GM23338 (cell line): ENCODE data around the gene ADSL. TPM values are rescaled to one million over a fixed set of nuclear protein-coding genes. Genes with fewer than 3 reads are reported as not detected.

Experiments
- ATAC-seq: fragments of 200-7000 bp; cut with Tn5 transposase; 3 replicates; pipeline ENCODE4 v1.9.1; 2020
- DNase-seq: peaks from one replicate; pipeline ENCODE4 v3.0.0-alpha.2; 2015; ENCODE audit warnings: low spot score
- H2AFZ ChIP-seq: fragments of 200-600 bp; sonication (generic); 2 replicates; pipeline ENCODE4 v1.8.0; 2016; ENCODE audit warnings: antibody characterized with exemption, mild to moderate bottlenecking, moderate library complexity
- H3F3A ChIP-seq: fragments of 200-600 bp; sonication (generic); replicated peaks from 2 replicates; pipeline ENCODE4 v1.8.0; 2017; ENCODE audit warnings: antibody characterized with exemption, mixed run types, low read depth
- H3K27ac ChIP-seq: fragments of 200-600 bp; sonication (generic); 2 replicates; pipeline ENCODE4 v1.6.1; 2016; ENCODE audit warnings: low read depth
- H3K27me3 ChIP-seq: fragments of 200-600 bp; sonication (generic); 2 replicates; pipeline ENCODE4 v1.8.0; 2016; ENCODE audit warnings: mild to moderate bottlenecking, mixed run types, moderate library complexity; ENCODE audit not compliant: insufficient read depth
- H3K36me3 ChIP-seq: fragments of 200-600 bp; sonication (generic); 2 replicates; pipeline ENCODE4 v1.8.0; 2016; ENCODE audit warnings: mild to moderate bottlenecking; ENCODE audit not compliant: insufficient read depth
- H3K4me1 ChIP-seq: fragments of 200-600 bp; sonication (generic); 2 replicates; pipeline ENCODE4 v1.8.0; 2016; ENCODE audit warnings: mild to moderate bottlenecking, moderate library complexity; ENCODE audit not compliant: insufficient read depth
- H3K4me2 ChIP-seq: fragments of 200-600 bp; sonication (generic); 2 replicates; pipeline ENCODE4 v1.7.1; 2017; ENCODE audit warnings: mixed run types
- H3K4me3 ChIP-seq: fragments of 200-600 bp; sonication (generic); 2 replicates; pipeline ENCODE4 v1.6.1; 2016; ENCODE audit warnings: mixed run types
- H3K79me2 ChIP-seq: fragments of 200-600 bp; sonication (generic); replicated peaks from 2 replicates; pipeline ENCODE4 v1.8.0; 2017; ENCODE audit warnings: mild to moderate bottlenecking; ENCODE audit not compliant: insufficient read depth
- H3K9me2 ChIP-seq: fragments of 200-600 bp; sonication (generic); 2 replicates; pipeline ENCODE4 v1.8.0; 2017; ENCODE audit not compliant: insufficient read depth
- H4K20me1 ChIP-seq: fragments of 200-600 bp; sonication (generic); replicated peaks from 2 replicates; pipeline ENCODE4 v1.8.0; 2017; ENCODE audit warnings: mild to moderate bottlenecking; ENCODE audit not compliant: insufficient read depth
- H3K27ac Mint-ChIP-seq: 2 replicates; pipeline ENCODE4 v1.8.0; 2020; ENCODE audit warnings: inconsistent platforms, mild to moderate bottlenecking, moderate library complexity, mixed read lengths
- H3K27me3 Mint-ChIP-seq: 3 replicates; pipeline ENCODE4 v1.8.0; 2022; ENCODE audit warnings: low read depth, mild to moderate bottlenecking, moderate library complexity, mixed read lengths, inconsistent platforms; ENCODE audit not compliant: insufficient read depth, poor library complexity
- H3K36me3 Mint-ChIP-seq: 3 replicates; pipeline ENCODE4 v1.8.0; 2021; ENCODE audit warnings: low read depth, mild to moderate bottlenecking, inconsistent platforms, moderate library complexity, mixed read lengths
- H3K4me1 Mint-ChIP-seq: 3 replicates; pipeline ENCODE4 v1.8.0; 2020; ENCODE audit warnings: mild to moderate bottlenecking, inconsistent platforms, mixed read lengths
- H3K4me3 Mint-ChIP-seq: 3 replicates; pipeline ENCODE4 v1.8.0; 2021; ENCODE audit warnings: moderate library complexity, mild to moderate bottlenecking, inconsistent platforms, mixed read lengths
- H3K9me3 Mint-ChIP-seq: 3 replicates; pipeline ENCODE4 v1.8.0; 2020; ENCODE audit warnings: moderate library complexity, mild to moderate bottlenecking, inconsistent platforms, mixed read lengths
- CREB1 ChIP-seq: fragments of 250-450 bp; sonication (Bioruptor Pico); IDR thresholded peaks from 2 replicates; pipeline ENCODE4 v1.5.0; 2020; ENCODE audit warnings: low read depth, mild to moderate bottlenecking, moderate library complexity
- EZH2 ChIP-seq: fragments of 200-600 bp; sonication (generic); IDR thresholded peaks from one replicate; pipeline ENCODE4 v1.8.0; 2017; ENCODE audit warnings: antibody characterized with exemption, mild to moderate bottlenecking, low read depth; ENCODE audit not compliant: unreplicated experiment
- EZH2phosphoT487 ChIP-seq: fragments of 200-600 bp; sonication (generic); IDR thresholded peaks from one replicate; pipeline ENCODE4 v1.8.1; 2018; ENCODE audit warnings: antibody characterized with exemption; ENCODE audit not compliant: unreplicated experiment
- JUNB ChIP-seq: IDR thresholded peaks from one replicate; pipeline ENCODE4 v1.6.1; 2016; ENCODE audit warnings: antibody characterized with exemption; ENCODE audit not compliant: unreplicated experiment
- NANOG ChIP-seq: IDR thresholded peaks from 2 replicates; pipeline ENCODE4 v1.6.1; 2016; ENCODE audit warnings: antibody characterized with exemption, borderline replicate concordance
- POLR2AphosphoS5 ChIP-seq: IDR thresholded peaks from 2 replicates; pipeline ENCODE4 v1.6.1; 2016; ENCODE audit warnings: antibody characterized with exemption, low read depth
- REST ChIP-seq: IDR thresholded peaks from one replicate; pipeline ENCODE4 v1.6.1; 2018; ENCODE audit warnings: antibody characterized with exemption; ENCODE audit not compliant: unreplicated experiment
- STAT1 ChIP-seq: IDR thresholded peaks from one replicate; pipeline ENCODE4 v1.6.1; 2016; ENCODE audit warnings: antibody characterized with exemption; ENCODE audit not compliant: unreplicated experiment
- ZNF114 ChIP-seq: fragments of 250-450 bp; sonication (Bioruptor Pico); IDR thresholded peaks from 2 replicates; pipeline ENCODE4 v1.5.0; 2020; ENCODE audit warnings: mild to moderate bottlenecking, moderate library complexity
- ZNF331 ChIP-seq: fragments of 250-450 bp; sonication (Bioruptor Pico); IDR thresholded peaks from 2 replicates; pipeline ENCODE4 v1.5.0; 2020; ENCODE audit warnings: low read depth, mild to moderate bottlenecking, moderate library complexity
- ZNF462 ChIP-seq: fragments of 250-450 bp; sonication (Bioruptor Pico); IDR thresholded peaks from 2 replicates; pipeline ENCODE4 v1.5.0; 2020; ENCODE audit warnings: mild to moderate bottlenecking, moderate library complexity
- polyA plus RNA-seq: library from polyadenylated mRNA; unstranded; fragments of >200 nt; fragmentation: Nextera tagmentation; extraction: Ambion mirVana; gene quantifications from 2 replicates; pipeline ENCODE4 v1.2.1, GENCODE V29; 2016
- total RNA-seq: library from RNA; depleted of rRNA; stranded (reverse); fragments of >200 nt; shearing (Covaris generic); gene quantifications from 2 replicates; pipeline ENCODE4 v1.2.3, GENCODE V29; 2014
- TF ChIP-seq, protein P1 (sequence below): IDR thresholded peaks from 2 replicates; pipeline ENCODE4 v1.6.1; 2016; ENCODE audit warnings: antibody characterized with exemption
- TF ChIP-seq, protein P2 (sequence below), 2 experiments: fragments of 200-600 bp in 1 of 2; sonication (generic) in 1 of 2; conservative IDR thresholded peaks; 2 replicates each; pipeline versions ENCODE4 v1.5.1 to v1.6.1; 2016 to 2017; ENCODE audit warnings: antibody characterized with exemption in 2 of 2, low read depth in 2 of 2, mild to moderate bottlenecking in 2 of 2, moderate library complexity in 1 of 2

The ADSL gene
- total and polyA plus RNA-seq, 2 experiments from 2014 or later, result 120 to 232 TPM

DNA sequence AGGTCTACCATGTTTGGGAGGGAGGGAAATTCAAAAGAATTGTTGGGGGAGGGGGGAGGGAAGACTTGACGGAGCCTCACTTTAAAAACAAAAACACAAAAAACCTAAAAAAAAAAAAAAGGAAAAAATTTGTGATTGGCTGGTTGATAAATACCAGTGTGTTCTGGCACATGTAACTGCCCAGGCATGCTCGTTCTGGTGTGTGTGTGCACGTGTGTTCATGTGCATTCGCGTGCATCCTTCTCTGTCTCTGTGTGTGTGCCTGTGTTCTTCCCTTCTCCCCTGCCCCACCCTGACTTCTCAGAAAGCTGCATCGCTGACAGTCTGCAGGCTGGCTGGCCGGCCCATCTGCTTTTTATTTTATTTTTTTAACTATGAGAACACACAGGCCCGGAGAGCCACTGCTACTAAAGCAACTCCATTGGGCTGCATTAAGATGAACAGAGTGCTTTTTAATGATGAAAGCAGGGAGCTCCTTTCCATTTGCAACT is 22.6 kb upstream of the ADSL start:
- Histone ChIP-seq H3K9me2 (no peaks in the 10 kb centered on the region), H2AFZ (no peak overlapping the region), H3F3A (0 out of 2 replicates have a peak, but pooled peaks cover 3% of the 10 kb centered on the region), H4K20me1 (peaks cover 4% of the 10 kb centered on the region; the same call in 1 of the 2 replicates), H3K79me2 (no peaks in the 10 kb centered on the region), H3K4me1 (peaks cover 31% of the 10 kb centered on the region), H3K4me3 (no peak overlapping the region), H3K27me3 (no peaks in the 10 kb centered on the region), H3K27ac (peak overlapping the region; percentile 56), H3K4me2 (no peak overlapping the region), H3K36me3 (peaks cover 6% of the 10 kb centered on the region; the same call in 1 of the 2 replicates)
- Mint-ChIP-seq H3K4me1 (peaks cover 51% of the 10 kb centered on the region), H3K9me3 (no peaks in the 10 kb centered on the region), H3K27me3 (peaks cover 15% of the 10 kb centered on the region), H3K4me3 (no peak overlapping the region), H3K36me3 (peaks cover 42% of the 10 kb centered on the region), H3K27ac (no peak overlapping the region; the same call in 1 of the 2 replicates)
- ATAC-seq (no peak), DNase-seq (no peak)
- TF ChIP-seq REST (no peak), ZNF462 (no peak), POLR2AphosphoS5 (no peak), EZH2phosphoT487 (no peak), JUNB (no peak), CREB1 (no peak), ZNF114 (CRISPR knock-in tag) (no peak), STAT1 (no peak), NANOG (no peak), ZNF331 (CRISPR knock-in tag) (no peak), EZH2 (no peak)
- TF ChIP-seq, protein P1, sequence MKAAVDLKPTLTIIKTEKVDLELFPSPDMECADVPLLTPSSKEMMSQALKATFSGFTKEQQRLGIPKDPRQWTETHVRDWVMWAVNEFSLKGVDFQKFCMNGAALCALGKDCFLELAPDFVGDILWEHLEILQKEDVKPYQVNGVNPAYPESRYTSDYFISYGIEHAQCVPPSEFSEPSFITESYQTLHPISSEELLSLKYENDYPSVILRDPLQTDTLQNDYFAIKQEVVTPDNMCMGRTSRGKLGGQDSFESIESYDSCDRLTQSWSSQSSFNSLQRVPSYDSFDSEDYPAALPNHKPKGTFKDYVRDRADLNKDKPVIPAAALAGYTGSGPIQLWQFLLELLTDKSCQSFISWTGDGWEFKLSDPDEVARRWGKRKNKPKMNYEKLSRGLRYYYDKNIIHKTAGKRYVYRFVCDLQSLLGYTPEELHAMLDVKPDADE, result no peak
- TF ChIP-seq, protein P2, sequence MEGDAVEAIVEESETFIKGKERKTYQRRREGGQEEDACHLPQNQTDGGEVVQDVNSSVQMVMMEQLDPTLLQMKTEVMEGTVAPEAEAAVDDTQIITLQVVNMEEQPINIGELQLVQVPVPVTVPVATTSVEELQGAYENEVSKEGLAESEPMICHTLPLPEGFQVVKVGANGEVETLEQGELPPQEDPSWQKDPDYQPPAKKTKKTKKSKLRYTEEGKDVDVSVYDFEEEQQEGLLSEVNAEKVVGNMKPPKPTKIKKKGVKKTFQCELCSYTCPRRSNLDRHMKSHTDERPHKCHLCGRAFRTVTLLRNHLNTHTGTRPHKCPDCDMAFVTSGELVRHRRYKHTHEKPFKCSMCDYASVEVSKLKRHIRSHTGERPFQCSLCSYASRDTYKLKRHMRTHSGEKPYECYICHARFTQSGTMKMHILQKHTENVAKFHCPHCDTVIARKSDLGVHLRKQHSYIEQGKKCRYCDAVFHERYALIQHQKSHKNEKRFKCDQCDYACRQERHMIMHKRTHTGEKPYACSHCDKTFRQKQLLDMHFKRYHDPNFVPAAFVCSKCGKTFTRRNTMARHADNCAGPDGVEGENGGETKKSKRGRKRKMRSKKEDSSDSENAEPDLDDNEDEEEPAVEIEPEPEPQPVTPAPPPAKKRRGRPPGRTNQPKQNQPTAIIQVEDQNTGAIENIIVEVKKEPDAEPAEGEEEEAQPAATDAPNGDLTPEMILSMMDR (conservative IDR thresholded peaks at IDR 0.05; ENCODE audit: low read depth in 2 of 2), result no peak
